SK-N-DZ (cell line): ENCODE results near the gene CDK2AP2.
A peak's percentile ranks its signal among the peaks of the same experiment; 100 is the strongest.
"Not testable (repeated sequence)": the region's sequence is repeated elsewhere in the genome, so short reads cannot be mapped to it uniquely, and the experiment has no call there.

ENCODE experiments used
- DNase-seq: peaks from one replicate; pipeline ENCODE4 v3.0.0-alpha.2; 2015; ENCODE audit warnings: low spot score
- small RNA-seq, 2 experiments: library from RNA; depleted of rRNA; stranded (forward); fragments of <200 nt; gene quantifications; one replicate each; pipeline ENCODE3, GENCODE V24; 2014

The CDK2AP2 gene

GRCh38 chr11:67466367-67466766 lies 41.6 kb downstream of the CDK2AP2 start:
- no peak for DNase-seq

DNA sequence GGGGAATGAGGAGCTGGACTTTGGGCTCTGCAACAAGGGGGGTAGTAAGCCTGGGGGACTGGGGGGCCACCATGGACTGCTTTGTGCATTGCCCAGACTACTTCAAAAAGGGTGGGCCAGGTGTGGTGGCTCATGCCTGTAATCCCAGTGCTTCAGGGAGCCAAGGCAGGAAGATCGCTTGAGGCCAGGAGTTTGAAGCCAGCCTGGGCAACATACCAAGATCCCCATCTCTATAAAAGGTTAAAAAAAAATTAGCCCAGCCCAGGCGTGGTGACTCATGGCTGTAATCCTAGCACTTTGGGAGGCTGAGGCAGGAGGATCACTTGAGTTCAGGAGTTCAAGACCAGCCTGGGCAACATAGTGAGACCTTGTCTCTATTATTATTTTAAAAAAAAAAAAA lies 42.4 kb downstream of the CDK2AP2 start:
- not testable (repeated sequence) for DNase-seq

DNA sequence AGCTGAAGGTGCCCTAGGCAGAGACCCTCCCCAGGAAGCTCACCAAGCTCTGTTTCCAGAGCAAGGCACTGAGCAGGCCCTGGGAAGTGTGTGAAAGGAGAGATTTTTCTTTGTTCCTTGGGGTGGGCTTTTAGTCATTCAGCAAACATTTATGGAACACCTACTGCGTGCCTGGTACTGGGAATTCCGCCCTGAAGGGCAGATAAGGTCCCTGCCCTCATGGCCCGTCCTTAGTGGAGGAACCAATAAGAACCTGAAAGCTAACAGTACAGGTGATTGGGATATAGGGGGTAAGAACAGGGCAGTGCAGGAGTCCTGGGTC lies 42.8 kb downstream of the CDK2AP2 start:
- DNase-seq: no peak

GRCh38 chr11:67464411-67465188 lies 43.4 kb downstream of the CDK2AP2 start:
- peak; percentile 67 for DNase-seq

DNA sequence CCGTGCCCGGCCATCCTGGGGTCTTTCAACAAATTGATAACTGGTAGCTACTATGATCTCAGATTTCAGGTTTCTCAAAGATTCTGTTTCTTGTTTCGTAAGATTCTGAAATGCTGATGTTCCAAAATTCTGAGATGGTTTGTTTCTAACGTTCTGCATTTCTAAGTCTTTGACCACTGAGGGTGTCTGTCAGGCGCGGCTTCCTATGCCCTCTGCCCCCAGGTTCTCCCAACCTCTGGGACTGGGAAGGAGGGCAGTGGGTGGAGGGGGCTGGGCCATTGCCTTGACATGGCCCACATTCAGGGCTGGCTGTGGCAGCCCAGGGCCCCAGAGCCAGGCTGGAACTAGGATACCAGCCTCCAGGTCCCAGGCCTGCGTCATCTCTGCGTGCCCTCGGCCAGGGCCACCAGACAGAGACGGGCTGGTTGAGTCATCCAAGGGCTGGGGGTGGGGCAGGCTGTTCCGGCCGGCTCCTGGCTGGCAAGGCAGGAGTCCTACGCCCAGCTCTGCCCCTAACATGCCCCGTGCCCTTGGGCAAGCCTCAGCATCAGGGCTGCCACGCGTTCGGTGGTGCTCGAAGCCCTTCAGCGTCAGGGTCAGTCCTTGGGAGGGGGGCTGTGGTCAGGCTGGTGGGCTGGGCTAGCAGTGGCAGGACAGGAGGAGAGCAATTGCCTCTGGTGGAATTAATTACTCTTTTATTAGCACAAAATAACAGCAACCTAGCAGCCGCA lies 44.1 kb downstream of the CDK2AP2 start:
- DNase-seq: no peak

DNA sequence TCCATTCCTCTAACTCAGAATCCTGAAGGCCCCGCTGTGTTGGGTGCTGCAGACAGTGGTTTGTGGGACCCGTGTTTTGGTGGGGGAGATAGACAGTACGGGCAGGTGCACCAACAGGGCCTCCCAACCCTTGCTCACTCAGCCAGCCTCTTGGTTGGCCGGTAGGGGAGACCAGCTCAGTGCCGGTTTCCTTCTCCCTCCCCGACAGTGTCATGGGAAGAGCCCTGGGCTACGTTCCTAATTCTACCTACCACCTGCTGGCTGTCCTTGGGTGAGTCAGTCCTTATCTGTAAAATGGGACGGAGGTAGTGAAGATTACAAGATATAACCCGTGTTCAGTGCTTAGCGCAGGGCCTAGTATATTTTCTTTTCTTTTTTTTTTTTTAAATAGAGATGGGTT lies 44.8 kb downstream of the CDK2AP2 start:
- no peak for DNase-seq

- DNase-seq: no peak
These were observed 49.7 kb downstream of the CDK2AP2 start for GRCh38 chr11:67458266-67458665.

DNA sequence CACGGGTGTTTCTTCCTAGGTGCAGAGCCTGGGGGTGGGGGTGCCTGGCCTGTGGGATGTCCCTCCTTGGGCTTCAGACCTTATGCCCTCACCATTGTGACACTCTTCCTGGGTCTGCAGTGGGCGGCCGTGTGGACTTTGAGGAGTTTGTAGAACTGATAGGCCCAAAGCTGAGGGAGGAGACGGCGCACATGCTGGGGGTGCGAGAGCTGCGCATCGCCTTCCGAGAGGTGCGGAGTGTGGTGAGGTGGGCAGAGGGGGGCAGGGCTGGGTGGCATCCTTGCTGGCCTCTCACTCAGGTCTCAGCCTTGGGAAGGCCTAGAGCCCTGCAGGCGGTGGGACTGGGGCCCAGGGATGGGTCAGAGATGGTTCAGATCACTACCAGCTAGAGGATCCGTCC lies 50.5 kb downstream of the CDK2AP2 start:
- DNase-seq: no peak

Small RNA genes within 50 kb of the gene (small RNA-seq; reads per million reads assigned to genes)
- gene MIR6752: 0 reads per million in 2 experiments
